Fibroblast of lung (primary cell): Measurements from ENCODE around the gene STK10. TPM values are rescaled to one million over a fixed set of nuclear protein-coding genes. Genes with fewer than 3 reads are reported as not detected.

Experiments
- DNase-seq, 2 donors: peaks; one replicate each; pipeline versions ENCODE4 v3.0.0 to v3.0.0-alpha.2; 2010; ENCODE audit warnings: low read depth in 2 of 2
- H2AFZ ChIP-seq: 2 replicates; pipeline ENCODE4 v1.5.1; 2012; ENCODE audit warnings: low read length, control low read depth, inconsistent platforms
- H3K27ac ChIP-seq: 2 replicates; pipeline ENCODE4 v1.5.1; 2011; ENCODE audit warnings: low read length, control low read depth; ENCODE audit not compliant: insufficient read depth
- H3K27me3 ChIP-seq: 2 replicates; pipeline ENCODE4 v1.5.1; 2011; ENCODE audit warnings: mild to moderate bottlenecking, low read length; ENCODE audit not compliant: control insufficient read depth, insufficient read depth
- H3K36me3 ChIP-seq: 2 replicates; pipeline ENCODE4 v1.5.1; 2011; ENCODE audit warnings: low read length; ENCODE audit not compliant: control insufficient read depth, insufficient read depth
- H3K4me1 ChIP-seq: 2 replicates; pipeline ENCODE4 v1.5.1; 2011; ENCODE audit warnings: low read length; ENCODE audit not compliant: control insufficient read depth, insufficient read depth; ENCODE audit errors: extremely low read depth
- H3K4me2 ChIP-seq: 2 replicates; pipeline ENCODE4 v1.5.1; 2011; ENCODE audit warnings: low read length, control low read depth; ENCODE audit not compliant: insufficient read depth; ENCODE audit errors: extremely low read depth
- H3K4me3 ChIP-seq, 4 experiments: fragments of 200-600 bp in 1 of 4; sonication (generic) in 1 of 4; replicated peaks in 1 of 4; 2 replicates each; pipeline ENCODE4 v1.5.1; 2011 to 2016; ENCODE audit warnings: low read length in 4 of 4, low read depth in 3 of 4, mild to moderate bottlenecking in 3 of 4, control low read depth in 2 of 4, inconsistent platforms in 1 of 4, mixed read lengths in 1 of 4; ENCODE audit not compliant: insufficient read depth in 1 of 4; ENCODE audit errors: control extremely low read depth in 1 of 4
- H3K79me2 ChIP-seq: 2 replicates; pipeline ENCODE4 v1.5.1; 2012; ENCODE audit warnings: mild to moderate bottlenecking, low read length, inconsistent platforms; ENCODE audit not compliant: control insufficient read depth, insufficient read depth
- H3K9ac ChIP-seq: 2 replicates; pipeline ENCODE4 v1.5.1; 2011; ENCODE audit warnings: mild to moderate bottlenecking, low read length, control low read depth; ENCODE audit not compliant: insufficient read depth
- H3K9me3 ChIP-seq: 2 replicates; pipeline ENCODE4 v1.5.1; 2012; ENCODE audit warnings: low read depth, low read length; ENCODE audit not compliant: control insufficient read depth, insufficient read depth
- H4K20me1 ChIP-seq: 2 replicates; pipeline ENCODE4 v1.5.1; 2011; ENCODE audit warnings: low read length; ENCODE audit not compliant: control insufficient read depth, insufficient read depth; ENCODE audit errors: extremely low read depth
- CTCF ChIP-seq, 2 donors: IDR thresholded peaks in 1 of 2; conservative IDR thresholded peaks in 1 of 2; 1 replicate in 1 of 2; 2 replicates in 1 of 2; pipeline ENCODE4 v1.5.1; 2011 to 2012; ENCODE audit warnings: low read length in 2 of 2, control low read depth in 1 of 2, inconsistent platforms in 1 of 2, low read depth in 1 of 2, mild to moderate bottlenecking in 1 of 2
- EZH2 ChIP-seq: IDR thresholded peaks from 2 replicates; pipeline ENCODE4 v1.5.1; 2012; ENCODE audit warnings: low read length, control low read depth, mild to moderate bottlenecking; ENCODE audit errors: missing control alignments
- polyA plus RNA-seq, 2 donors: library from polyadenylated mRNA; depleted of rRNA in 1 of 2; stranded (reverse) in 1 of 2; unstranded in 1 of 2; fragments of >200 nt; gene quantifications; 2 replicates each; pipeline ENCODE4 v1.2.1, GENCODE V29; 2011 to 2012; ENCODE audit warnings: missing spikeins in 1 of 2
- total RNA-seq: library from RNA; depleted of rRNA; stranded (reverse); fragments of >200 nt; gene quantifications from 2 replicates; pipeline ENCODE4 v1.2.1, GENCODE V29; 2014

STK10 gene
- total and polyA plus RNA-seq, 2 donors (not counting 1 experiment from before 2014, with no cell fraction given): 8.9 to 16.0 TPM

GRCh38 chr5:172216345-172216744, 28.3 kb upstream of the STK10 start:
- Histone ChIP-seq H3K27ac (no peak overlapping the region), H2AFZ (no peak overlapping the region), H3K36me3 (peaks cover 3% of the 10 kb centered on the region), H3K9ac (no peak overlapping the region), H3K27me3 (no peaks in the 10 kb centered on the region), H4K20me1 (no peaks in the 10 kb centered on the region), H3K4me2 (no peak overlapping the region), H3K79me2 (peaks cover 4% of the 10 kb centered on the region), H3K4me1 (no peaks in the 10 kb centered on the region), H3K9me3 (no peaks in the 10 kb centered on the region), H3K4me3 (no peak overlapping the region)
- DNase-seq: no peak
- no peak for TF ChIP-seq CTCF (conservative IDR thresholded peaks at IDR 0.05 in 1 of 2, IDR thresholded peaks at IDR 0.05 in 1 of 2; ENCODE audit: low read depth in 1 of 2, low read length in 2 of 2)
- TF ChIP-seq EZH2: no peak

GRCh38 chr5:172213126-172213525, 25.1 kb upstream of the STK10 start:
- TF ChIP-seq CTCF (conservative IDR thresholded peaks at IDR 0.05 in 1 of 2, IDR thresholded peaks at IDR 0.05 in 1 of 2; ENCODE audit: low read depth in 1 of 2, low read length in 2 of 2) (no peak), EZH2 (no peak)
- peaks cover 4% of the 10 kb centered on the region for H3K79me2 ChIP-seq
- H3K4me3 ChIP-seq: no peak overlapping the region
- no peaks in the 10 kb centered on the region for H3K4me1 ChIP-seq
- H2AFZ ChIP-seq: no peak overlapping the region
- no peak overlapping the region for H3K9ac ChIP-seq
- H3K27ac ChIP-seq: no peak overlapping the region
- no peak for DNase-seq
- H3K4me2 ChIP-seq: no peak overlapping the region
- H3K36me3 ChIP-seq: peaks cover 3% of the 10 kb centered on the region
- H4K20me1 ChIP-seq: no peaks in the 10 kb centered on the region
- no peaks in the 10 kb centered on the region for H3K9me3 ChIP-seq
- H3K27me3 ChIP-seq: no peaks in the 10 kb centered on the region

GRCh38 chr5:172211676-172212075, 23.7 kb upstream of the STK10 start:
- TF ChIP-seq CTCF (conservative IDR thresholded peaks at IDR 0.05 in 1 of 2, IDR thresholded peaks at IDR 0.05 in 1 of 2; ENCODE audit: low read depth in 1 of 2, low read length in 2 of 2) (no peak), EZH2 (no peak)
- Histone ChIP-seq H3K79me2 (no peaks in the 10 kb centered on the region), H3K4me3 (no peak overlapping the region), H3K27me3 (no peaks in the 10 kb centered on the region), H3K4me2 (no peak overlapping the region), H3K4me1 (no peaks in the 10 kb centered on the region), H3K9me3 (no peaks in the 10 kb centered on the region), H2AFZ (no peak overlapping the region), H3K36me3 (peaks cover 3% of the 10 kb centered on the region), H3K9ac (no peak overlapping the region), H4K20me1 (no peaks in the 10 kb centered on the region), H3K27ac (no peak overlapping the region)
- DNase-seq: no peak
